ENCODE data around the gene TOB2.

TOB2 gene

DNA sequence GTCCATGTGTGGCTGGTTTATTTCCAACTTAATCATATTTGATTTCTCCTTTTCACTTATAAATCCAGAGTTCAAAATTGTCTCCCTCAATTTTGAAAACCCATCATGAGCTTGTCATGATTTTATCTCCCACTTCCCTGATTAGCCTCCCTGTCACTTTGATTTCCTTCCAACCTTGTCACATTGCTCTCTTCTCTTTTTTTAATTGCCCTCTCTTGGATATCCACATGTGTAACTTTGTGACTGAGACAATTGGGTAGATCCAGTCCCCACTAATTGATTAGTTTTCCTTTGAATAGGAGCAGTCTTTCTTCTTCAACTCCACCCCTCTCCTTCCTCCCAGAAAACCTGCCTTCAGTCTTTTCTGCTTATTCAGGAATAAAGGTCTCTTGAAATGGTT is 62.5 kb downstream of the TOB2 start:
- TF ChIP-seq CTCF (IDR thresholded peaks at IDR 0.05; ENCODE audit: low read depth, low read length, missing control alignments), result no peak
- H3K4me3 ChIP-seq (ENCODE audit: low read depth, low read length), result no peak overlapping the region
- in situ Hi-C loops (cut with HindIII; ENCODE audit: low sequenced_read_pairs), result no loop called here
- no peak for DNase-seq (ENCODE audit: low read depth)

Measured in astrocyte of the cerebellum (primary cell).